Subcutaneous abdominal adipose tissue (tissue), 5 donors: ENCODE data around the gene RBM24.

Experiments
- H3K27ac ChIP-seq: one replicate; pipeline ENCODE4 v1.7.0; 2013; ENCODE audit warnings: low read depth, mild to moderate bottlenecking, inconsistent platforms, low read length, moderate library complexity
- H3K27me3 ChIP-seq, 5 donors: one replicate each; pipeline ENCODE4 v1.7.0; 2013; ENCODE audit warnings: low read length in 5 of 5, inconsistent platforms in 1 of 5; ENCODE audit not compliant: control insufficient read depth in 5 of 5, insufficient read depth in 4 of 5
- H3K36me3 ChIP-seq, 5 donors: one replicate each; pipeline ENCODE4 v1.7.0; 2013; ENCODE audit warnings: low read length in 5 of 5; ENCODE audit not compliant: control insufficient read depth in 5 of 5, insufficient read depth in 5 of 5
- H3K4me1 ChIP-seq, 5 donors: one replicate each; pipeline ENCODE4 v1.7.0; 2013; ENCODE audit warnings: low read length in 5 of 5, mild to moderate bottlenecking in 3 of 5, moderate library complexity in 1 of 5; ENCODE audit not compliant: control insufficient read depth in 5 of 5, insufficient read depth in 5 of 5
- H3K4me3 ChIP-seq, 5 donors: one replicate each; pipeline ENCODE4 v1.7.0; 2013; ENCODE audit warnings: low read length in 5 of 5, low read depth in 1 of 5
- H3K9ac ChIP-seq, 5 donors: one replicate each; pipeline ENCODE4 v1.7.0; 2013; ENCODE audit warnings: low read length in 5 of 5, mild to moderate bottlenecking in 4 of 5, moderate library complexity in 3 of 5
- H3K9me3 ChIP-seq, 5 donors: one replicate each; pipeline ENCODE4 v1.7.0; 2013; ENCODE audit warnings: low read length in 5 of 5; ENCODE audit not compliant: control insufficient read depth in 5 of 5
- donor health status: healthy.
- donor health status: healthy.
- donor health status: healthy.
- donor health status: healthy.
- donor health status: healthy.

The RBM24 gene

DNA sequence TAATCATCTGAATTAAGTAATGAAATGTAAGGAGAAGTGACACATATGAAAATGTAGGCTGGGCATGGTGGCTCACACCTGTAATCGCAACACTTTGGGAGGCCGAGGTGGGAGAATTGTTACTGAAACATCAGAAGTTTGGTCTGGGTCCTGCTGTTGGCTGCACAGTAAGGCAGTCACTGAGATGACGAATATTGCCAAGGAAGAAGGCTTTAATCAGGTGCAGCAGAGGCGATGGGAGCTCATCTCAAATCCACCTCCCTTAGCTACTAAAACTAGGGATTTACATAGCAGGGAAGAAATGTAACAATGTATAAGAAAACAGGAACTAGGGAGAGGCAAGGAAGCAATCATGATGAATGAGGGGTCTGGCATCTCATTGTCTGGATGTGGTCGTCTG lies 50.1 kb downstream of the RBM24 start:
- Histone ChIP-seq H3K27ac (no peak overlapping the region), H3K9ac (no peak overlapping the region), H3K4me1 (no peaks in the 10 kb centered on the region), H3K9me3 (no peaks in the 10 kb centered on the region), H3K27me3 (no peaks in the 10 kb centered on the region), H3K36me3 (no peaks in the 10 kb centered on the region), H3K4me3 (no peak overlapping the region)

DNA sequence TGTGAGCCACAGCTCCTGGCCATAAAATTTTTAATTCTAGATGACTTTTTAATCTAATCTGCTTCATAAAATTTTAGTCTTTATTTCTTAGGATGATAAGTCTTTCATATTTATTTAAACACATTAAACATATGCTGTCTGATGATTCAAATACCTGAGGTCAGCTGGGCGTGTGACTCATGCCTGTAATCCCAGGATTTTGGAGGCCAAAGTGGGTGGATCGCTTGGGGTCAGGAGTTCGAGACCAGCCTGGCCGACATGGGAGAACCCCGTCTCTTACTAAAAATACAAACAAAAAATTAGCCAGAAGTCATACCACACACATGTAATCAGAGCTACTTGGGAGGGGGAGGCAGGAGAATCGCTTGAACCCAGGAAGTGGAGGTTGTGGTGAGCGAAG lies 53.1 kb downstream of the RBM24 start:
- no peak overlapping the region for H3K27ac ChIP-seq
- H3K9me3 ChIP-seq, result no peaks in the 10 kb centered on the region
- H3K27me3 ChIP-seq, result no peaks in the 10 kb centered on the region
- H3K4me1 ChIP-seq, result no peaks in the 10 kb centered on the region
- H3K36me3 ChIP-seq, result no peaks in the 10 kb centered on the region
- no peak overlapping the region for H3K9ac ChIP-seq
- H3K4me3 ChIP-seq, result no peak overlapping the region

DNA sequence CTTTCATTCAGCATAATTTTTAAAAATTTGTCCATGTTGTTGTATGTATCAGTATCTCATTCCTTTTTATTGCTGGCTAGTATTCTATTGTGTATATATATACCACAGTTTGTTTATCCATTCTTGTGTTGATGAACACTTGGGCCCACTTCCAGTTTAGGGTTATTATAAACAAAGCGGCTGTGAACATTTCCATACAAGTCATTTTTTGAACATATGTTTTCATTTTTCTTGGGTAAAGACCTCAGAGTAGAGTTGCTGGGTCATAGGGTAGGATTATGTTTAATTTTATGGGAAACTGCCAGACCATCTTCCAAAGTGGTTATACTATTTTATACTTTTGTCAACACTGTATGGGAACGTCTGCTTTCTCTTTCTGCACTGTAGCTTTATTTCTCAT lies 55.3 kb downstream of the RBM24 start:
- Histone ChIP-seq H3K36me3 (no peaks in the 10 kb centered on the region), H3K9me3 (no peaks in the 10 kb centered on the region), H3K9ac (no peak overlapping the region), H3K27me3 (no peaks in the 10 kb centered on the region), H3K4me1 (no peaks in the 10 kb centered on the region), H3K4me3 (no peak overlapping the region), H3K27ac (no peak overlapping the region)

DNA sequence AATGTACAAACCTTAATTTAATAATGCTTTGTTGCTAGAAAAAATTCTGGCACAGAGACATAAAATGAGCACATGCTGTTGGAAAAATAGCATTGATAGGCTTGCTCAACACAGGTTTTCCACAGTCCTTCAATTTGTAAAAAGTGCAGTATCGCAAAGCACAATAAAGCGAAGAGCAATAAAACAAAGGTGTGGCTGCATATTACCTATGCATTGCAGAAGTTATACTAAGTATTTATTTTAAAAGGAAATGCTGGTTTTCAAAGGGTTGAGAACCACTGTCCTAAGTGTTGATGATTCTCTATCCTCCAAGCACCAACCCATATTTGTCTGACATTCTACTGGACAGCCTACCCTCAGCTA lies 58.1 kb downstream of the RBM24 start:
- H3K9ac ChIP-seq, result no peak overlapping the region
- H3K4me1 ChIP-seq, result no peaks in the 10 kb centered on the region

DNA sequence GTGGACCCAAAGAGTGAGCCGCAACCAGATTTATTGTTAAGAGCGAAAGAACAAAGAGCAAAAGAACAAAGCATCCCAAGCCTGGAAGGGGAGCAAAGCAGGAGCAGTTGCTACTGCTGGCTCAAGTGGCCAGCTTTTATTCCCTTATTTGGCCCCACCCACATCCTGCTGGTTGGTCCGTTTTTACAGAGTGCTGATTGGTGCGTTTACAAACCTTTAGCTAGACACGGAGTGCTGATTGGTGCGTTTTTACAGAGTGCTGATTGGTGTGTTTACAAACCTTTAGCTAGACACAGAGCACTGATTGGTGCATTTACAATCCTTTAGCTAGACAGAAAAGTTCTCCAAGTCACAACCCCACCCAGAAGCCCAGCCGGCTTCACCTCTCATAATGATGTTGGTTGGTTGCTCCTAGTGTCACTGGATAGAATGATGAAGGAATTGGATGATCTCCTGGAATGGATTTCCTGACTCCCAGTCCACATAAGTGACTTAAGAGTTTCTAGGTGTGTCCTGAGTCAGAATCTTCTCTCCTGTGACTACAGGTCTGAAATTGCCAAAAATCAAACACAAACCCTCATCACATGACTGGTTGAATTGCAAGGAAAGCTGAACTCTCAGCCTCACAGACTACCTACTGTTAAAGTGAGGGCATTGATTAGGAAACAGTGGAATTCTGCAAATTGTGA lies 60.1 kb downstream of the RBM24 start:
- H3K4me3 ChIP-seq, result no peak overlapping the region

More for the DNA sequence above, 58.1 kb downstream of the RBM24 start:
- Histone ChIP-seq H3K36me3 (no peaks in the 10 kb centered on the region), H3K27me3 (no peaks in the 10 kb centered on the region), H3K4me3 (no peak overlapping the region), H3K9me3 (no peaks in the 10 kb centered on the region), H3K27ac (no peak overlapping the region)

DNA sequence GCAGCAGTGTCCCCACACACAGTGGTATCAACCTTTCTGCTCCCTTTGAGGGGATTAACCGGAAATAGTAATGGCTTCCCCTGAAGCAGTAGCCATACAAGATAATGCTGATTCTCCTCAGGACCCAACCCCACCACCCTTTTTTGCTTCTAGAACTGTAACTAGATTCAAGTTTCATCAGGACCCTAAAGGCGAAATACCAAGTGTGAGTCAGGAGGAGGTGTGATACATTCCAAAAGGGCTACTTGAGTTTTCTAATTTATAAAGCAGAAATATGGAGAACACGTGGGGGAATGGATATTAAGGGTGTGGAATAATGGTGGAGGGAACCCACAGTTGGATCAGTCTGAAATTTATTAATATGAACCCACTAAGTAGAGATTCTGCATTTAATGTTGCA lies 60.7 kb downstream of the RBM24 start:
- H3K4me3 ChIP-seq, result no peak overlapping the region
- no peaks in the 10 kb centered on the region for H3K27me3 ChIP-seq
- no peaks in the 10 kb centered on the region for H3K36me3 ChIP-seq
- H3K27ac ChIP-seq, result no peak overlapping the region
- no peaks in the 10 kb centered on the region for H3K9me3 ChIP-seq
- H3K9ac ChIP-seq, result no peak overlapping the region
- H3K4me1 ChIP-seq, result no peaks in the 10 kb centered on the region

More for the DNA sequence above, 60.1 kb downstream of the RBM24 start:
- no peak overlapping the region for H3K27ac ChIP-seq
- no peaks in the 10 kb centered on the region for H3K4me1 ChIP-seq
- no peak overlapping the region for H3K9ac ChIP-seq
- H3K27me3 ChIP-seq, result no peaks in the 10 kb centered on the region
- H3K36me3 ChIP-seq, result no peaks in the 10 kb centered on the region
- no peaks in the 10 kb centered on the region for H3K9me3 ChIP-seq

DNA sequence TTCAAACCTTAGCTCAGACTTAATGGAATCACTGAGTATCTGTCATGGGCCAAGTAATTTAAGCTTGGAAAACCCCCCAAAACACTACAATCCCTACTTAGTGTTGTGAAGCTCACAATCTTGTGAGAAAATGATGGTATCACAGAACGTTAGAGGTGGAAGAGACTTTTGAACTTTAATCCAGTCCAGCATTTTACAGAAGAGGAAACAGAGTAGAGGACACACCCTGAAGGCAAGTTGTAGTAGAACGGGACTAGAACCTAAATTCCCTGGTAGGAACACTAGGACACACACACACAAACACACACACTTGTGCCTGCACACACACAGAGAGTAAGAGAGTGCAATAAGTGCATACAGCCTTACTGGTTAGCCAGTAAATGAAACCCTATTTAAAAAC lies 62.1 kb downstream of the RBM24 start:
- Histone ChIP-seq H3K4me1 (no peaks in the 10 kb centered on the region), H3K9ac (no peak overlapping the region), H3K4me3 (no peak overlapping the region), H3K9me3 (no peaks in the 10 kb centered on the region), H3K27me3 (no peaks in the 10 kb centered on the region), H3K36me3 (no peaks in the 10 kb centered on the region), H3K27ac (no peak overlapping the region)
